Erythroblast (primary cell): ENCODE results near the gene MRPL54.

Experiments used
- GATA1 ChIP-seq: IDR thresholded peaks from 2 replicates; pipeline ENCODE4 v1.6.1; 2011; ENCODE audit warnings: low read depth, mild to moderate bottlenecking, control low read depth, low read length, moderate library complexity
- POLR2A ChIP-seq: IDR thresholded peaks from 2 replicates; pipeline ENCODE4 v1.6.1; 2011; ENCODE audit warnings: mild to moderate bottlenecking, low read length

DNA sequence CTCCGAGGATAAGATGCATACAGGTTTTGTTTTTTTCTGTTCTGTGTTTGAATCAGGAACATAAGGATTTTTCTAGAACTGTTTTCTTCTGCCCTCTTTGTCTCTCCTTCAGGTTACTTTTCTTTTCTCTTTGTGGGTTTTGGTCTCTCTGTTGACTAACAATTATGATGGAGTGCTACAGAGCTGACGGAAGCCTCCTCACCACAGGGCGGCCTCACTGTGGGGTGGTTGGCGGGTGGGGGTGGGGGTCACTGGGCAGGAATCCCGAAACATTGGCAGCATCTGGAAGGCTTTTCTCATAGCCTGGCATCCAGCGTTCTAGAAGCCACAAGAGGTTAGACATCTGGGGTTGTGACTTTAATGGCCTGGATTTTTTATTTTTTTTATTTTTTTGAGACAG, 35.7 kb downstream of the MRPL54 start:
- TF ChIP-seq POLR2A (no peak), GATA1 (no peak)
